A549 (cell line): ENCODE results near the gene SOD3. TPM values are rescaled to one million over a fixed set of nuclear protein-coding genes. Genes with fewer than 3 reads are reported as not detected.

Source experiments
- ATAC-seq, 2 experiments: fragments of 200-7000 bp in 1 of 2; fragments of >200 bp in 1 of 2; cut with Nextera tagmentation in 1 of 2; cut with Tn5 transposase in 1 of 2; 3 replicates each; pipeline versions ENCODE4 v1.8.0 to v1.9.1; 2018 to 2020; ENCODE audit warnings: mild to moderate bottlenecking in 1 of 2, moderate library complexity in 1 of 2
- CTCF ChIA-PET: fragments of 300-600 bp; sonication (Branson Sonifier 250); formaldehyde crosslinking; extraction: SDS; loops from one replicate; lab custom pipeline; 2021; ENCODE audit warnings: antibody characterized with exemption, inconsistent platforms; lab: Yijun Ruan, JAX
- POLR2A ChIA-PET: fragments of 350-600 bp; formaldehyde crosslinking; extraction: SDS; loops from one replicate; lab custom pipeline; 2021; ENCODE audit warnings: antibody characterized with exemption, inconsistent platforms; lab: Yijun Ruan, JAX
- DNase-seq, 2 experiments: peaks; one replicate each; pipeline versions ENCODE4 v3.0.0 to v3.0.0-alpha.2; 2011 to 2016; ENCODE audit warnings: low read depth in 1 of 2, low spot score in 1 of 2
- FAIRE-seq: peaks from 2 replicates; lab custom pipeline; 2011; peaks lifted over from hg19 to GRCh38; lab: Jason Lieb, UNC
- H3K27ac ChIP-seq, 2 experiments: fragments of >200 bp; sonication (Bioruptor Twin); formaldehyde crosslinking; 3 replicates each; pipeline ENCODE4 v1.5.1; 2016 to 2017
- H3K4me1 ChIP-seq: fragments of >200 bp; sonication (Bioruptor Twin); formaldehyde crosslinking; 3 replicates; pipeline ENCODE4 v1.6.1; 2016
- H3K4me2 ChIP-seq: fragments of >200 bp; sonication (Bioruptor Twin); formaldehyde crosslinking; 3 replicates; pipeline ENCODE4 v1.6.1; 2016
- H3K4me3 ChIP-seq: fragments of >200 bp; sonication (Bioruptor Twin); formaldehyde crosslinking; 3 replicates; pipeline ENCODE4 v1.5.1; 2016
- H3K9me3 ChIP-seq: fragments of >200 bp; sonication (Bioruptor Twin); formaldehyde crosslinking; 3 replicates; pipeline ENCODE4 v1.6.1; 2016
- BCL3 ChIP-seq: fragments of >200 bp; sonication (Bioruptor Twin); formaldehyde crosslinking; IDR thresholded peaks from 3 replicates; pipeline ENCODE4 v1.6.1; 2016
- BHLHE40 ChIP-seq: IDR thresholded peaks from 2 replicates; pipeline ENCODE4 v1.6.1; 2012; ENCODE audit warnings: low read depth, low read length, inconsistent platforms
- CBX8 ChIP-seq: fragments of 200-600 bp; sonication (generic); IDR thresholded peaks from 2 replicates; pipeline ENCODE4 v1.6.1; 2016
- CHD2 ChIP-seq: fragments of 150-350 bp; IDR thresholded peaks from 2 replicates; pipeline ENCODE4 v1.6.1; 2014; ENCODE audit warnings: low read length; ENCODE audit not compliant: partially characterized antibody
- CHD4 ChIP-seq: fragments of 200-600 bp; sonication (generic); IDR thresholded peaks from 2 replicates; pipeline ENCODE4 v1.6.1; 2016; ENCODE audit warnings: antibody characterized with exemption, mild to moderate bottlenecking, borderline replicate concordance
- EHF ChIP-seq: fragments of 250-450 bp; sonication (Bioruptor Pico); IDR thresholded peaks from 2 replicates; pipeline ENCODE4 v1.5.0; 2020; ENCODE audit warnings: mild to moderate bottlenecking
- EHMT2 ChIP-seq: fragments of 200-600 bp; sonication (generic); IDR thresholded peaks from 2 replicates; pipeline ENCODE4 v1.6.1; 2016; ENCODE audit warnings: antibody characterized with exemption, low read depth, mild to moderate bottlenecking, moderate library complexity
- HOXB13 ChIP-seq: fragments of 250-450 bp; sonication (Bioruptor Pico); IDR thresholded peaks from 2 replicates; pipeline ENCODE4 v1.5.0; 2020; ENCODE audit warnings: low read depth, mild to moderate bottlenecking, moderate library complexity
- JUN ChIP-seq, 2 experiments: fragments of >200 bp; sonication (Bioruptor Twin); formaldehyde crosslinking; IDR thresholded peaks; 2 replicates in 1 of 2; 3 replicates in 1 of 2; pipeline ENCODE4 v1.6.1; 2016 to 2017
- KDM5A ChIP-seq: fragments of 200-600 bp; sonication (generic); IDR thresholded peaks from 2 replicates; pipeline ENCODE4 v1.6.1; 2016; ENCODE audit warnings: antibody characterized with exemption, mild to moderate bottlenecking
- MAFK ChIP-seq: fragments of 450-650 bp; IDR thresholded peaks from 2 replicates; pipeline ENCODE4 v1.6.1; 2014; ENCODE audit not compliant: partially characterized antibody
- NFE2L2 ChIP-seq: fragments of 150-350 bp; conservative IDR thresholded peaks from 2 replicates; pipeline ENCODE4 v1.6.1; 2014; ENCODE audit warnings: low read length
- NPAS2 ChIP-seq: fragments of 250-450 bp; sonication (Bioruptor Pico); IDR thresholded peaks from 2 replicates; pipeline ENCODE4 v1.8.0; 2022; ENCODE audit warnings: mild to moderate bottlenecking, moderate library complexity, borderline replicate concordance
- POLR2A ChIP-seq: IDR thresholded peaks from 2 replicates; pipeline ENCODE4 v1.6.1; 2012; ENCODE audit warnings: mild to moderate bottlenecking, low read length
- POLR2AphosphoS2 ChIP-seq: conservative IDR thresholded peaks from 2 replicates; pipeline ENCODE4 v1.6.1; 2012; ENCODE audit warnings: low read length, improper control_type of control experiment, inconsistent platforms
- RARB ChIP-seq: fragments of 250-450 bp; sonication (Bioruptor Pico); IDR thresholded peaks from 2 replicates; pipeline ENCODE4 v1.8.0; 2021; ENCODE audit warnings: mild to moderate bottlenecking, moderate library complexity
- TP53 ChIP-seq: fragments of 250-450 bp; sonication (Bioruptor Pico); IDR thresholded peaks from 2 replicates; pipeline ENCODE4 v1.5.0; 2021; ENCODE audit warnings: mild to moderate bottlenecking, moderate library complexity
- USF2 ChIP-seq: fragments of 450-650 bp; IDR thresholded peaks from 2 replicates; pipeline ENCODE4 v1.6.1; 2014; ENCODE audit warnings: antibody characterized with exemption
- ZNF302 ChIP-seq: fragments of 250-450 bp; sonication (Bioruptor Pico); IDR thresholded peaks from 2 replicates; pipeline ENCODE4 v1.9.0; 2021; ENCODE audit warnings: inconsistent platforms, mild to moderate bottlenecking, moderate library complexity
- ZSCAN20 ChIP-seq: fragments of 250-450 bp; sonication (Bioruptor Pico); IDR thresholded peaks from 2 replicates; pipeline ENCODE4 v1.8.0; 2022; ENCODE audit warnings: mild to moderate bottlenecking, moderate library complexity
- WGBS: methylation state at CpG from one replicate; pipeline ENCODE4 v1.1.6; 2017; ENCODE audit errors: missing lambda C conversion rate; 5-methylcytosine and 5-hydroxymethylcytosine counted together
- polyA plus RNA-seq, 4 experiments: library from polyadenylated mRNA; depleted of rRNA in 3 of 4; stranded (reverse); fragments of >200 nt; fragmentation: RNase III in 1 of 4; extraction: RNeasy Plus Mini Kit Qiagen cat#74134 plus additional on column Dnase treatment in 1 of 4; gene quantifications; 2 replicates in 3 of 4; 3 replicates in 1 of 4; pipeline ENCODE4 v1.2.3, GENCODE V29; 2011 to 2017
- TF ChIP-seq, protein P1 (sequence below): fragments of 250-450 bp; sonication (Bioruptor Pico); IDR thresholded peaks from 2 replicates; pipeline ENCODE4 v1.5.0; 2020; ENCODE audit warnings: low read depth, mild to moderate bottlenecking, moderate library complexity
- TF ChIP-seq, protein P2 (sequence below): IDR thresholded peaks from 2 replicates; pipeline ENCODE4 v1.6.1; 2012; ENCODE audit warnings: low read depth, borderline replicate concordance
- TF ChIP-seq, protein P3 (sequence below): fragments of >200 bp; sonication (Bioruptor Twin); formaldehyde crosslinking; IDR thresholded peaks from 2 replicates; pipeline ENCODE4 v1.6.1; 2016
- TF ChIP-seq, protein P4 (sequence below): fragments of 250-450 bp; sonication (Bioruptor Pico); IDR thresholded peaks from 2 replicates; pipeline ENCODE4 v1.5.0; 2021; ENCODE audit warnings: mild to moderate bottlenecking, moderate library complexity, borderline replicate concordance

The SOD3 gene
- polyA plus RNA-seq, 2 of the 4 experiments (the other 2 are of a cell fraction), result not detected

- ChIA-PET POLR2A (no interaction called here), CTCF (no interaction called here)
- TF ChIP-seq JUN (IDR thresholded peaks at IDR 0.05) (no peak), POLR2AphosphoS2 (no peak), ZNF302 (no peak), BHLHE40 (no peak), MAFK (no peak), TP53 (CRISPR knock-in tag) (no peak), ZSCAN20 (CRISPR knock-in tag) (no peak), BCL3 (no peak), HOXB13 (CRISPR knock-in tag) (no peak), RARB (CRISPR knock-in tag) (no peak), CBX8 (no peak), CHD2 (no peak)
- TF ChIP-seq, protein P1, sequence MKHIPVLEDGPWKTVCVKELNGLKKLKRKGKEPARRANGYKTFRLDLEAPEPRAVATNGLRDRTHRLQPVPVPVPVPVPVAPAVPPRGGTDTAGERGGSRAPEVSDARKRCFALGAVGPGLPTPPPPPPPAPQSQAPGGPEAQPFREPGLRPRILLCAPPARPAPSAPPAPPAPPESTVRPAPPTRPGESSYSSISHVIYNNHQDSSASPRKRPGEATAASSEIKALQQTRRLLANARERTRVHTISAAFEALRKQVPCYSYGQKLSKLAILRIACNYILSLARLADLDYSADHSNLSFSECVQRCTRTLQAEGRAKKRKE (CRISPR knock-in tag), result no peak
- TF ChIP-seq, protein P2, sequence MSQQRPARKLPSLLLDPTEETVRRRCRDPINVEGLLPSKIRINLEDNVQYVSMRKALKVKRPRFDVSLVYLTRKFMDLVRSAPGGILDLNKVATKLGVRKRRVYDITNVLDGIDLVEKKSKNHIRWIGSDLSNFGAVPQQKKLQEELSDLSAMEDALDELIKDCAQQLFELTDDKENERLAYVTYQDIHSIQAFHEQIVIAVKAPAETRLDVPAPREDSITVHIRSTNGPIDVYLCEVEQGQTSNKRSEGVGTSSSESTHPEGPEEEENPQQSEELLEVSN, result no peak
- no peak for ATAC-seq
- H3K9me3 ChIP-seq, result no peaks in the 10 kb centered on the region
- H3K4me2 ChIP-seq, result no peak overlapping the region
- no peak overlapping the region for H3K27ac ChIP-seq
- FAIRE-seq, result no peak
- no peak overlapping the region for H3K4me3 ChIP-seq
- DNase-seq, result no peak
- H3K4me1 ChIP-seq, result no peaks in the 10 kb centered on the region
- WGBS, result 85% methylated on average over 3 of the region's 3 CpGs
Measured at GRCh38 chr4:24831637-24832036, 36.3 kb downstream of the SOD3 start.

- no peak for DNase-seq
- CTCF ChIA-PET, result no interaction called here
- TF ChIP-seq, protein P1 (CRISPR knock-in tag), result no peak
- no peak for TF ChIP-seq NFE2L2
- no peak for TF ChIP-seq CHD4
- no peak for TF ChIP-seq NPAS2 (CRISPR knock-in tag)
- TF ChIP-seq EHF (CRISPR knock-in tag), result no peak
- no peak for TF ChIP-seq JUN (IDR thresholded peaks at IDR 0.05)
- TF ChIP-seq, protein P3, sequence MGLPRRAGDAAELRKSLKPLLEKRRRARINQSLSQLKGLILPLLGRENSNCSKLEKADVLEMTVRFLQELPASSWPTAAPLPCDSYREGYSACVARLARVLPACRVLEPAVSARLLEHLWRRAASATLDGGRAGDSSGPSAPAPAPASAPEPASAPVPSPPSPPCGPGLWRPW, result no peak
- no peak for TF ChIP-seq EHMT2
- no peak for TF ChIP-seq POLR2A
- no peak for TF ChIP-seq USF2
- TF ChIP-seq, protein P4, sequence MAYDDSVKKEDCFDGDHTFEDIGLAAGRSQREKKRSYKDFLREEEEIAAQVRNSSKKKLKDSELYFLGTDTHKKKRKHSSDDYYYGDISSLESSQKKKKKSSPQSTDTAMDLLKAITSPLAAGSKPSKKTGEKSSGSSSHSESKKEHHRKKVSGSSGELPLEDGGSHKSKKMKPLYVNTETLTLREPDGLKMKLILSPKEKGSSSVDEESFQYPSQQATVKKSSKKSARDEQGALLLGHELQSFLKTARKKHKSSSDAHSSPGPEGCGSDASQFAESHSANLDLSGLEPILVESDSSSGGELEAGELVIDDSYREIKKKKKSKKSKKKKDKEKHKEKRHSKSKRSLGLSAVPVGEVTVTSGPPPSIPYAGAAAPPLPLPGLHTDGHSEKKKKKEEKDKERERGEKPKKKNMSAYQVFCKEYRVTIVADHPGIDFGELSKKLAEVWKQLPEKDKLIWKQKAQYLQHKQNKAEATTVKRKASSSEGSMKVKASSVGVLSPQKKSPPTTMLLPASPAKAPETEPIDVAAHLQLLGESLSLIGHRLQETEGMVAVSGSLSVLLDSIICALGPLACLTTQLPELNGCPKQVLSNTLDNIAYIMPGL (CRISPR knock-in tag), result no peak
- no peak for TF ChIP-seq KDM5A
- POLR2A ChIA-PET, result no interaction called here
- no peak for ATAC-seq
- 80% methylated on average over 4 of the region's 4 CpGs for WGBS
- no peaks in the 10 kb centered on the region for H3K4me1 ChIP-seq
- H3K4me3 ChIP-seq, result no peak overlapping the region
- H3K27ac ChIP-seq, result no peak overlapping the region
- no peak overlapping the region for H3K4me2 ChIP-seq
- no peak for FAIRE-seq
- no peaks in the 10 kb centered on the region for H3K9me3 ChIP-seq
Measured at GRCh38 chr4:24835696-24836095, 40.3 kb downstream of the SOD3 start.
